Activated CD4-positive, alpha-beta T cell treated with anti-CD3 and anti-CD28 coated beads, Interleukin-2, amount 10 ng/mL, durations not matched to agents 24 days and 14 days (primary cell): ENCODE data around the gene HOMER1. TPM values are rescaled to one million over a fixed set of nuclear protein-coding genes. Genes with fewer than 3 reads are reported as not detected.
"Not testable (repeated sequence)": the region's sequence is repeated elsewhere in the genome, so short reads cannot be mapped to it uniquely, and the experiment has no call there.

Source experiments
- DNase-seq: peaks from one replicate; pipeline ENCODE4 v3.0.0; 2022
- H3K27ac Mint-ChIP-seq: one replicate; pipeline ENCODE4 v1.8.0; 2022; ENCODE audit warnings: mild to moderate bottlenecking, mixed read lengths
- H3K27me3 Mint-ChIP-seq: one replicate; pipeline ENCODE4 v1.8.0; 2022; ENCODE audit warnings: mixed read lengths
- H3K36me3 Mint-ChIP-seq: one replicate; pipeline ENCODE4 v1.8.0; 2022; ENCODE audit warnings: low read depth, mild to moderate bottlenecking, mixed read lengths
- H3K4me1 Mint-ChIP-seq: one replicate; pipeline ENCODE4 v1.8.0; 2021; ENCODE audit warnings: mixed read lengths
- H3K4me3 Mint-ChIP-seq: one replicate; pipeline ENCODE4 v1.8.0; 2022; ENCODE audit warnings: mild to moderate bottlenecking, moderate library complexity, mixed read lengths
- H3K9me3 Mint-ChIP-seq: one replicate; pipeline ENCODE4 v1.8.0; 2021; ENCODE audit warnings: mixed read lengths
- intact Hi-C: fragments of 100-400 bp; cut with micrococcal nuclease; formaldehyde crosslinking; loops from one replicate; pipeline ENCODE4 v1.15.1; 2023
- total RNA-seq: library from RNA; stranded (reverse); gene quantifications from 2 replicates; pipeline ENCODE4 v1.2.3, GENCODE V29; 2022

Gene HOMER1
- total RNA-seq, 1 donor from 2014 or later = 15.0 TPM

DNA sequence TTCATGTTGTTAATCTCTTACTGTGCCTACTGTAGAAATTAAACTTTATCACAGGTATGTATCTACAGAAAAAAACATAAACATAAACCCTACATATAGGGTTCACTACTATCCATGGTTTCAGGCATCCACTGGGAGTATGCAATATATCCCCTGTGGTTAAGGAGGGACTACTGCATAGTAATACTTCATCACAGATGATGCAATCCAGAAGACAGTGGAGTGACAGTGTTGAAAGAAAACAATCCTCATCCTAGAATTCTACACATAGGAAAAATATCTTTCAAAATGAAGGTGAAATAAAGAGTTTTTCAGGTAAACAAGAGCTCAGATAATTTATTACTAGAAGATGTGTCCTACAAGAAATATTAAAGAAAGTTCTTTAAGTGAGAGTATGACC is 105.9 kb downstream of the HOMER1 start:
- intact Hi-C loops = no loop called here
- no peak for DNase-seq
- H3K4me1 Mint-ChIP-seq = no peaks in the 10 kb centered on the region
- no peaks in the 10 kb centered on the region for H3K27me3 Mint-ChIP-seq
- peaks cover 4% of the 10 kb centered on the region for H3K36me3 Mint-ChIP-seq
- peaks cover 13% of the 10 kb centered on the region for H3K9me3 Mint-ChIP-seq
- no peak overlapping the region for H3K27ac Mint-ChIP-seq
- H3K4me3 Mint-ChIP-seq = no peak overlapping the region

DNA sequence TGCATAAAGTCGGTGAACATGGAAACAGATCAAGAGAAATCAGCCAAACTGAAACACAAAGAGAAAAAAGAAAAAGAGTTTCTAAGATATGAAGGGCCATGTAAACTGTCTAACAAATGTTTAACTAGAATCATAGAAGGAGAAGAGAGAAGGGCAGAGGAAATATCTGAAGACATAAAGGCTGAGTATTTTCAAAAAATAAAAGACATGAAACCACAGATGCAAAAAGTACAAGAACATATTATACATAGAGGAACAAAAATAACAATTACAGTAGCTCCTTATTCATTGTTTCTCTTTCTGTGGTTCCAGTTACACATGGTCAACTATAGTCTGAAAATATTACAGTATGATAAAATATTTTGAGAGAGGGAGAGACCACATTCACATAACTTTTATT is 106.3 kb downstream of the HOMER1 start:
- no peaks in the 10 kb centered on the region for H3K4me1 Mint-ChIP-seq
- no peak for DNase-seq
- no peak overlapping the region for H3K4me3 Mint-ChIP-seq
- H3K36me3 Mint-ChIP-seq = peaks cover 4% of the 10 kb centered on the region
- H3K27me3 Mint-ChIP-seq = no peaks in the 10 kb centered on the region
- peaks cover 13% of the 10 kb centered on the region for H3K9me3 Mint-ChIP-seq
- intact Hi-C loops = no loop called here
- no peak overlapping the region for H3K27ac Mint-ChIP-seq

DNA sequence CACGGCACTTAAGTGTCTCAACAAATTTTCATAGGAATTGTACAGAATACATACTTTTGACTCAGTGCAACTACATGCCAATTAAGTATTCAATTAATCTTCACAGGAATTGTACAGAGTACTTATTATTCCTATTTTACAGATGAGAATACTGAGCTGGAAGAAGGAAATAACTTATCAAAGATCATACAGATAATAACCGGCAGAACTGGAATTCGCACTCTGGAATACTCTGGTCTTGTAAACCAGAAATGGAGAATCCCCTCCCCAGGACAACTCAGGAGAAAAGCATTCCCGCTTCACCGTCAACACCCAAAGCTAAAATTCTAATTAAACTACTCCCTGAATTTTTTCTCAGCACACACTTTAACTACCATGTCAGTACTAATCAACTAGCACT is 112.7 kb downstream of the HOMER1 start:
- H3K4me3 Mint-ChIP-seq = no peak overlapping the region
- peaks cover 1% of the 10 kb centered on the region for H3K9me3 Mint-ChIP-seq
- intact Hi-C loops = no loop called here
- no peaks in the 10 kb centered on the region for H3K36me3 Mint-ChIP-seq
- H3K27ac Mint-ChIP-seq = no peak overlapping the region
- H3K4me1 Mint-ChIP-seq = no peaks in the 10 kb centered on the region
- no peak for DNase-seq
- H3K27me3 Mint-ChIP-seq = no peaks in the 10 kb centered on the region

DNA sequence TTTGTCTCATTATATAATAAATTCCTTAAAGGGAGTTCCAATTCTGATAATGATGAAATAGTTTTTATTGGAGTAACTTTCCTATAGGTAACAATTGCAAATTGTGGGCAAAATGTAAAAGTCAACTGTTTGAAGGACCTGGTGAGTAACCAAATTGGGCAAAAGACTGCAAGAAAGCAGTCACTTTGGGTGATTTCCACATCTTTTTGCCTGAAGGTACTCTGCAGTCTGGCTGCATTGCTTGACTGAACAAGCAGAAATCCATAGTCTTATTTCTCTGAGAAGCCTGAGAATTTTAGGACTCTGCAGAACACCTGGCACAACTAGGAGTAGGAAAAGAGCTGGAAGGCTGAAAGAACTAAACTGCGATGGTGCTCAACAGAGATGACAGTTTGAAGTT is 114.9 kb downstream of the HOMER1 start:
- intact Hi-C loops = no loop called here
- no peaks in the 10 kb centered on the region for H3K27me3 Mint-ChIP-seq
- no peak overlapping the region for H3K4me3 Mint-ChIP-seq
- DNase-seq = no peak
- H3K27ac Mint-ChIP-seq = no peak overlapping the region
- no peaks in the 10 kb centered on the region for H3K9me3 Mint-ChIP-seq
- H3K4me1 Mint-ChIP-seq = no peaks in the 10 kb centered on the region
- peaks cover 1% of the 10 kb centered on the region for H3K36me3 Mint-ChIP-seq

DNA sequence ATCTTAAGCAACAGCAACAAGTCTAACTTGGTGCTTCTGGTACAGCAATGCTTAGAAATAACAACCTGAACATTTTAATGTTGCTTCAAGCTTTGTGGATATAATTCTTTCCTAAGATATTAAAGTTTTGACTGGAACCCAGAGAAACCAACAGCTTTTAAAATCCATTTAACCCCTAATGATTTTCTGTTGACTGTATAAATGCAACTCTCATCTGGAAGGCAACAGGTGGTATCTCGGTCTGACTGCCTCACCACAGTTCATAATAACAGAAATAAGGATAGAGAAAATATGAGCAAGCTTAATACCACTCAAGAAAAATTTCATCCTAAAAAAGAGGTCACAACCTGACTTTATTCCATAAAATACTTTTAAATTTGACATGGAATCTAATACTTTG is 116.9 kb downstream of the HOMER1 start:
- DNase-seq = no peak
- peaks cover 1% of the 10 kb centered on the region for H3K36me3 Mint-ChIP-seq
- H3K9me3 Mint-ChIP-seq = no peaks in the 10 kb centered on the region
- intact Hi-C loops = no loop called here
- H3K4me3 Mint-ChIP-seq = no peak overlapping the region
- H3K4me1 Mint-ChIP-seq = no peaks in the 10 kb centered on the region
- no peaks in the 10 kb centered on the region for H3K27me3 Mint-ChIP-seq
- no peak overlapping the region for H3K27ac Mint-ChIP-seq

DNA sequence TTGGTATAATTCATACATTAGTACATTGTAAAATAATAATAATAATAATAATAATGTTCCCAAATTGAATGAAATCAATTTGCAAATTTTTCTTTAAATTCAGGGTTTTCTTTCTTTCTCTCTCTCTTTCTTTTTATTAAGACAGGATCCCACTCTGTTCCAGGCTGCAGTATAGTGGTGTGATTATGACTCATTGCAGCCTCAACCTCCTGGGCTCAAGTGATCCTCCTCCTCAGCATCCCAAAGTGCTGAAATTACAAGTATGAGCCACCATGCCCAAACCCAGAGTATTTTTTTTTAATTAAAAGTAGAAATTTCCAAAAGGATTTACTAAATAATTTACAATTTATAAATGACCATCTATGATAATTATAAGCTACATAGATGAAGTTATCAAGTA is 117.7 kb downstream of the HOMER1 start:
- H3K4me3 Mint-ChIP-seq = no peak overlapping the region
- H3K9me3 Mint-ChIP-seq = no peaks in the 10 kb centered on the region
- no peaks in the 10 kb centered on the region for H3K27me3 Mint-ChIP-seq
- DNase-seq = no peak
- intact Hi-C loops = no loop called here
- H3K4me1 Mint-ChIP-seq = no peaks in the 10 kb centered on the region
- no peak overlapping the region for H3K27ac Mint-ChIP-seq
- H3K36me3 Mint-ChIP-seq = peaks cover 1% of the 10 kb centered on the region

DNA sequence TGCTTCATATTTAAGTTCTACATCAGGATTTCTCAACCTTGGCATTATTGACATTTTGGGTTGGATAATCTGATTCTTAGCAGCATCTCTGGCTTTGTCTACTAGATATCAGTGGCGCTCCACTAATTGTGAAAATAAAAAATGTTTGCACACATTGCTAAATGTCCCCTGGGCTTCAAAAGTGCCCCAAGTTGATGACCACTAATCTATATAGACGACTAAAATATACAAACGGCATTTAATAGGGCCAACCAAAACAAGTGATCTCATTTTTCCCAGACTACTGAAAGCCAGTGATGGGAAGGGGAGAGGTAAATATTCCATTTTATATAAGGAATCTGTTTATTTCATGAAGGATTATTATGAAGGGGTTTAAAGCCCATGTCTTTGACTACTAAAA is 118.6 kb downstream of the HOMER1 start:
- no peaks in the 10 kb centered on the region for H3K4me1 Mint-ChIP-seq
- no peak overlapping the region for H3K27ac Mint-ChIP-seq
- no peaks in the 10 kb centered on the region for H3K27me3 Mint-ChIP-seq
- no peaks in the 10 kb centered on the region for H3K9me3 Mint-ChIP-seq
- intact Hi-C loops = no loop called here
- DNase-seq = no peak
- H3K36me3 Mint-ChIP-seq = peaks cover 1% of the 10 kb centered on the region
- H3K4me3 Mint-ChIP-seq = no peak overlapping the region

DNA sequence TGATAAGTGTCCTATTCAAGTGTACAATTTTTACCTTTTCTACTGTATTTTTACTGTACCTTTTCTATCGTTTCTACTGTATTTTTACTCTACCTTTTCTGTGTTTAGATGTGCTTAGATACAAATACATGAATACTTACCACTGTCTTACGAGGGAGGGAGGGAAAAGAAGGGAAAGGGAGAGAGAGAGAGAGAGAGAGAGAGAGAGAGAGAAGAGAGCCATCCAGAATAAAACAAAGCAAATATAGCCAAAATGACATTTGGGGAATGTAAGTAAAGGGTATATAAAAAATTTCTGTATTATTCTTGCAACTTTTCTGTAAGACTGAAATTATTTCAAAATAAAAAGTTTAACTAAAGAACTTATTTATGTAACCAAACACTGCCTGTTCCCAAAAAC is 121.2 kb downstream of the HOMER1 start:
- no peaks in the 10 kb centered on the region for H3K4me1 Mint-ChIP-seq
- no peak overlapping the region for H3K27ac Mint-ChIP-seq
- peaks cover 1% of the 10 kb centered on the region for H3K36me3 Mint-ChIP-seq
- no peaks in the 10 kb centered on the region for H3K9me3 Mint-ChIP-seq
- no peak for DNase-seq
- H3K4me3 Mint-ChIP-seq = no peak overlapping the region
- no peaks in the 10 kb centered on the region for H3K27me3 Mint-ChIP-seq
- intact Hi-C loops = no loop called here

DNA sequence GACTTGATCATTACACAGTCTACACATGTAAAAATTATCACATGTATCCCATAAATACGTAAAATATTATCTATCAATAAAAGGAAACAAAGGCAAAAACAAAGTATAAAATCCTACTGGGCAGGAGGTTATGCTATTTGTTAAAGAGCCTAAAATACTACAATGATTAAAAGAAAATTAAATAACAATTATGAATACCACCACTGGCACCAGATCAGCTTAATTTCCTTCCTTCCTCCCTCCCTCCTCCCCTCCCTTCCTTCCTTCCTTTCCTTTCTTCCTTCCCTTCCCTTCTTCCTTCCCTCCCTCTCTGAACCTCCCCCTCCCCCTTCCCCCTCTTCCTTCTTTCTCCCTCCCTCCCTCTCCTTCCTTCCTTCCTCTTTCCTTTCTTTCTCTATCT is 127.3 kb downstream of the HOMER1 start:
- H3K27ac Mint-ChIP-seq = no peak overlapping the region
- peaks cover 6% of the 10 kb centered on the region for H3K36me3 Mint-ChIP-seq
- H3K27me3 Mint-ChIP-seq = peaks cover 2% of the 10 kb centered on the region
- no peak overlapping the region for H3K4me3 Mint-ChIP-seq
- H3K9me3 Mint-ChIP-seq = peaks cover 17% of the 10 kb centered on the region
- intact Hi-C loops = no loop called here
- H3K4me1 Mint-ChIP-seq = no peaks in the 10 kb centered on the region
- DNase-seq = no peak

DNA sequence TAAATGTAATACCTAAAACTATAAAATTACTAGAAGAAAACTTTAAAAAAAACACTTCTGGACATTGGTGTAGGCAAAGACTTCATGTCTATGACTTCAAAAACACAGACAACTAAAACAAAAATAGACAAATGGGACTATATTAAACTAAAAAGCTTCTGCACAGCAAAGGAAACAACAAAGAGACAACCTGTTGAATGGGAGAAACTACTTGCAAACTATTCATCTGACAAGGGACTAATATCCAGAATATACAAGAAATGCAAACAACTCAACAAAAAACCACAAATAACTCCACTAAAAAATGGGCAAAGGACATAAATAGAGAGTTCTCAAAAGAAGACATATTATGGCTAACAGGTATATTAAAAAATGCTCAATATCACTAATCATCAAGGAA is 128.8 kb downstream of the HOMER1 start:
- DNase-seq, H3K4me1 Mint-ChIP-seq, intact Hi-C loops, H3K27ac Mint-ChIP-seq, H3K27me3 Mint-ChIP-seq, H3K4me3 Mint-ChIP-seq: not testable (repeated sequence)
- H3K9me3 Mint-ChIP-seq = peaks cover 21% of the 10 kb centered on the region
- H3K36me3 Mint-ChIP-seq = peaks cover 13% of the 10 kb centered on the region

DNA sequence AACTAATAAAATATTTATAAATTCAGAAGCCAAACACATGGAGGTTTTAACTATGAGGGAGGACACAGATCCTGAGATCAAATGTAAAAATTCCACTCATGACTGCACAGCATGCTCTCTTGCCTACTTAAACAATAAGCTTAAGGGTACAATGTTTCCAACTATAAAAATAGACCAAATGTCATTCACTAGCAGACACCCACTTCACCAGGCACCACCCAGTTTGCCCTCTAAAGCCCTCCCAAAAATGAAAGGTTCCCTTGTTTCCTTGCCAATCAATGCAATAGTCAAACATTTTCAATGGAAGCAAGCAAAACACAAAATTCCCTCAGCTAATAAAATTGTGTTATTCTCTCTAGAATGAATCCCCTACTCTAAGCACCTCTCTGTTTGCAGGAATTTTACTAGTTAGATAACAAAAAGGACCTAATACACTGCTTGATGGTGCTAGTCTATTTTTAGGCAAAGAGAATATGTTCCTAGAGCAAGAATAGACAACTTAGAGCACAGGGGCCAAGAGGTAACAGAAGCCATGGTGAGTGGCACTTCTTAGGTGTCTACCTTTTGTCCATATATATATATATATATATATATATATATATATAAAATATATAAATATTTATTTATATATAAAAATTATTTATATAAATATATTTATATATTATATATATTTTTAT is 135.3 kb downstream of the HOMER1 start:
- intact Hi-C loops = no loop called here
- peaks cover 9% of the 10 kb centered on the region for H3K36me3 Mint-ChIP-seq
- no peak for DNase-seq
- H3K27me3 Mint-ChIP-seq = no peaks in the 10 kb centered on the region
- H3K9me3 Mint-ChIP-seq = peaks cover 17% of the 10 kb centered on the region
- no peak overlapping the region for H3K4me3 Mint-ChIP-seq
- no peak overlapping the region for H3K27ac Mint-ChIP-seq
- no peaks in the 10 kb centered on the region for H3K4me1 Mint-ChIP-seq

DNA sequence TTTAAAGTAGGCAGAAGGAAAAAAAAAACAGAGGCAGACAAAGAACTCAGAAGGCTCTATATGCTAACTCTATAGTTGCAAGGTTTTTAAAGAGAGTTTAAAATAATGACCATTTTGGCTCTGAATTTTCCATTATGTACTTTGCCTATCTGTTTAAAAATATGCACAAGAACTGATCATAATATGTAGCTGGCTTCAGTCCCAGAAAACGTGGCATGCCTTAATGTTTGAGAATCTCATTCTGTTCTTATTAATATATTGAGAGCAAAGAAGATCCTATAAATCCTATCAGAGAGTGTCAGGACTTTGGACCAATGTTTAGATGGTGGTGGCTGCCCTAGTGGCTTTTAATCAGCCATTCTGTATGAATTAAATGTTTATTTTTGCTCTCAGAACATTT is 156.5 kb downstream of the HOMER1 start:
- Mint-ChIP-seq H3K4me1 (no peaks in the 10 kb centered on the region), H3K27me3 (no peaks in the 10 kb centered on the region), H3K4me3 (no peak overlapping the region), H3K9me3 (no peaks in the 10 kb centered on the region), H3K36me3 (no peaks in the 10 kb centered on the region), H3K27ac (no peak overlapping the region)
- DNase-seq = no peak
- intact Hi-C loops = no loop called here

DNA sequence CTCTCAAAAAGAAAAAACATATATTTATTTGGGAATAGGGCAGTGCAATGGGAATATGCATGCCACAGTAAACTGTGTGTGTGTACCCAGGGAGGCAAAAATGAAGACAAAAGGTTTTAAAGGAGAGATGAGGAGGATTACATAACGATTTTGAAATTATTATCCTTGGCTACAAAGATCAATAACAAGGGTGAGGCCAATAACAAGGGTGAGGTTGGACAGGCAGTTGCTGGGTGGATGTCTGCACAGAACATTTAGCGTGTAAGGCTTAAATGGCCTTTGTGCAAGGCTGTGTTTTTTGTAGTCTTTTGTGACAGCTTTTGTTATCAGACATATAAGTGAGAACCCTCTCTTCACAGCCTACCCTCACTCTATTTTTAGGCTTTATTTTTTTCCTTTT is 164.1 kb downstream of the HOMER1 start:
- no peaks in the 10 kb centered on the region for H3K9me3 Mint-ChIP-seq
- peaks cover 1% of the 10 kb centered on the region for H3K27me3 Mint-ChIP-seq
- intact Hi-C loops = no loop called here
- H3K27ac Mint-ChIP-seq = no peak overlapping the region
- no peak for DNase-seq
- H3K36me3 Mint-ChIP-seq = no peaks in the 10 kb centered on the region
- H3K4me1 Mint-ChIP-seq = no peaks in the 10 kb centered on the region
- H3K4me3 Mint-ChIP-seq = no peak overlapping the region

DNA sequence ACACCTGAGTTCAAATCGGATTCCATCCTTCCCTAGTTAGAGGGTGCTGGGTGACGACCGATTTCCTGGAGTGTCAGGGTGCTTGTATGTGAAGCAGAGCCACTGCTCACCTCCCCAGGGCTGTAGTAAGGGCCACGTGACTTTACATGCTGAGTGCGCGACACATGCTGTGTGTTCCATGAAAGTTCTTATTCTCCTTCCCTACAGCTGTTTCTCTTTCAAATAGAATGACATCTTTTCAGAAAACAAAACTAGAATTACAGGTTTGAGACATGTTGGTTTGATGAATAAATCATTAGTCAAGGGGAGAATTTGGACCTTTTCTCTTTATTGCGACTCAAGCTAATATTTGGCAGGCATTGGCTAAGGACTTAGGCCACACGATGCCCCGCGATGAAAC is 164.9 kb downstream of the HOMER1 start:
- H3K27ac Mint-ChIP-seq = no peak overlapping the region
- intact Hi-C loops = no loop called here
- H3K27me3 Mint-ChIP-seq = peaks cover 1% of the 10 kb centered on the region
- DNase-seq = no peak
- H3K4me3 Mint-ChIP-seq = no peak overlapping the region
- no peaks in the 10 kb centered on the region for H3K36me3 Mint-ChIP-seq
- no peaks in the 10 kb centered on the region for H3K4me1 Mint-ChIP-seq
- H3K9me3 Mint-ChIP-seq = no peaks in the 10 kb centered on the region

DNA sequence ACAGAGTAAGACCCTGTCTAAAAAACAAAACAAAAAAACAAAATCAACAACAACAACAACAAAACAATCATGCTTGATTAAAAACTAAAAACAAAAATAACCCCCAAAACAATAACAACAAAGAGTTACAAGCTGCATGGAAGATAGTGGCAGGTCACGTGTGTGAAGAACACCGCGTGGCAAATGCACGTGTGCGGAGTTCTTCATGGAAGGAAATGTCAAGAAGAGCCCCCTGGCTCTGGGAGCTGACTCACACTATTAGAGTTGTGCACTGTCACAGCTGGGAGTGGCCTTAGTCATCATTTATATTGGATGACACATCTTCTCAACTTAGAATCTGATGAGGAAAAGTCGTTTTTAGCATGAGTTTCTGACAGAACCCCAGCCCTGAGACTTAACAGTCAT is 167.5 kb downstream of the HOMER1 start:
- H3K9me3 Mint-ChIP-seq = no peaks in the 10 kb centered on the region
- no peak for DNase-seq
- H3K4me3 Mint-ChIP-seq = no peak overlapping the region
- intact Hi-C loops = no loop called here
- no peak overlapping the region for H3K27ac Mint-ChIP-seq
- H3K36me3 Mint-ChIP-seq = no peaks in the 10 kb centered on the region
- no peaks in the 10 kb centered on the region for H3K4me1 Mint-ChIP-seq
- peaks cover 1% of the 10 kb centered on the region for H3K27me3 Mint-ChIP-seq
